HCT116 (cell line): ENCODE measurements around the gene ARID5B. TPM values are rescaled to one million over a fixed set of nuclear protein-coding genes. Genes with fewer than 3 reads are reported as not detected.

ENCODE experiments used
- ATAC-seq: fragments of 200-7000 bp; cut with Tn5 transposase; 2 replicates; pipeline ENCODE4 v1.9.1; 2020; ENCODE audit warnings: mild to moderate bottlenecking, moderate library complexity
- BruUV-seq: library from RNA; stranded (reverse); fragments of 400-500 nt; replicated peaks from 2 replicates; lab custom pipeline; 2021; lab: Mats Ljungman, UMichigan
- CTCF ChIA-PET: fragments of 300-600 bp; sonication (Branson Sonifier 250); formaldehyde crosslinking; loops from one replicate; lab custom pipeline; 2021; ENCODE audit warnings: antibody characterized with exemption; lab: Charles Lee
- POLR2A ChIA-PET: fragments of 300-600, 350-600 bp; sonication (Branson Sonifier 250); formaldehyde crosslinking; loops from one replicate; lab custom pipeline; 2021; ENCODE audit warnings: antibody characterized with exemption; lab: Charles Lee
- RAD21 ChIA-PET, 2 experiments: fragments of 300-600 bp; sonication (Branson Sonifier 250); formaldehyde crosslinking; loops; one replicate each; lab custom pipeline; 2023; ENCODE audit warnings: low total read pairs in 2 of 2; ENCODE audit not compliant: uncharacterized antibody in 2 of 2, unreplicated experiment in 2 of 2, low non-redundant PET in 1 of 2; lab: Charles Lee
- DNase-seq: peaks from one replicate; pipeline ENCODE4 v3.0.0-alpha.2; 2010; ENCODE audit warnings: low read depth, low spot score
- H2AFZ ChIP-seq: fragments of 200-600 bp; shearing (Covaris generic), sonication (generic); 2 replicates; pipeline ENCODE4 v1.6.1; 2017; ENCODE audit warnings: low read depth, mixed run types, mixed read lengths, antibody characterized with exemption, low read length; ENCODE audit not compliant: poor library complexity, severe bottlenecking
- H3K27ac ChIP-seq: 2 replicates; pipeline ENCODE4 v1.5.1; 2012; ENCODE audit warnings: low read depth, low read length
- H3K27me3 ChIP-seq: fragments of 200-600 bp; sonication (generic); 2 replicates; pipeline ENCODE4 v1.6.1; 2016; ENCODE audit warnings: mixed run types, low read length, mixed read lengths; ENCODE audit not compliant: insufficient read depth
- H3K36me3 ChIP-seq, 2 experiments: fragments of 200-500 bp in 1 of 2; fragments of 200-600 bp in 1 of 2; sonication (Bioruptor generic) in 1 of 2; sonication (generic) in 1 of 2; 2 replicates each; pipeline versions ENCODE4 v1.5.1 to v1.6.1; 2014 to 2016; ENCODE audit warnings: low read length in 2 of 2, inconsistent platforms in 1 of 2, mixed read lengths in 1 of 2, mixed run types in 1 of 2; ENCODE audit not compliant: insufficient read depth in 2 of 2, control insufficient read depth in 1 of 2
- H3K4me1 ChIP-seq, 2 experiments: fragments of 200-600 bp in 1 of 2; sonication (generic) in 1 of 2; 2 replicates each; pipeline versions ENCODE4 v1.5.1 to v1.6.1; 2012 to 2017; ENCODE audit warnings: low read length in 2 of 2, inconsistent platforms in 1 of 2, mild to moderate bottlenecking in 1 of 2, mixed read lengths in 1 of 2, mixed run types in 1 of 2, moderate library complexity in 1 of 2; ENCODE audit not compliant: insufficient read depth in 2 of 2, control insufficient read depth in 1 of 2
- H3K4me2 ChIP-seq: fragments of 200-600 bp; sonication (generic); 2 replicates; pipeline ENCODE4 v1.6.1; 2017; ENCODE audit warnings: mixed run types, low read length, mixed read lengths
- H3K4me3 ChIP-seq, 2 experiments: fragments of 200-600 bp in 1 of 2; sonication (generic) in 1 of 2; replicated peaks in 1 of 2; 2 replicates each; pipeline ENCODE4 v1.5.1; 2011 to 2016; ENCODE audit warnings: low read length in 2 of 2, control low read depth in 1 of 2, low read depth in 1 of 2, mild to moderate bottlenecking in 1 of 2, mixed read lengths in 1 of 2, mixed run types in 1 of 2
- H3K79me2 ChIP-seq: fragments of 200-600 bp; sonication (generic); 2 replicates; pipeline ENCODE4 v1.6.1; 2017; ENCODE audit warnings: mild to moderate bottlenecking, mixed run types, low read length, moderate library complexity, mixed read lengths; ENCODE audit not compliant: insufficient read depth
- H3K9ac ChIP-seq: fragments of 200-600 bp; sonication (generic); 2 replicates; pipeline ENCODE4 v1.6.1; 2016; ENCODE audit warnings: low read length, mixed read lengths
- H3K9me2 ChIP-seq: fragments of 200-600 bp; sonication (generic), shearing (Covaris generic); 2 replicates; pipeline ENCODE4 v1.6.1; 2017; ENCODE audit warnings: mixed run types, mild to moderate bottlenecking, moderate library complexity; ENCODE audit not compliant: insufficient read depth
- H3K9me3 ChIP-seq, 2 experiments: fragments of 200-500 bp in 1 of 2; fragments of 200-600 bp in 1 of 2; sonication (Bioruptor generic) in 1 of 2; sonication (generic) in 1 of 2; 2 replicates each; pipeline ENCODE4 v1.6.1; 2014 to 2017; ENCODE audit warnings: low read length in 2 of 2, mixed read lengths in 2 of 2, inconsistent platforms in 1 of 2, low read depth in 1 of 2, mild to moderate bottlenecking in 1 of 2, mixed run types in 1 of 2, moderate library complexity in 1 of 2; ENCODE audit not compliant: control insufficient read depth in 1 of 2, insufficient read depth in 1 of 2
- H4K20me1 ChIP-seq: fragments of 200-600 bp; sonication (generic), shearing (Covaris generic); 2 replicates; pipeline ENCODE4 v1.6.1; 2017; ENCODE audit warnings: mixed run types, mild to moderate bottlenecking, moderate library complexity; ENCODE audit not compliant: insufficient read depth
- EZH2phosphoT487 ChIP-seq: fragments of 200-600 bp; IDR thresholded peaks from 2 replicates; pipeline ENCODE4 v1.6.1; 2018; ENCODE audit warnings: antibody characterized with exemption, borderline replicate concordance
- JUND ChIP-seq: IDR thresholded peaks from 2 replicates; pipeline ENCODE4 v1.6.1; 2012
- RAD21 ChIP-seq: IDR thresholded peaks from 2 replicates; pipeline ENCODE4 v1.6.1; 2012; ENCODE audit warnings: low read depth, mild to moderate bottlenecking
- TCF7L2 ChIP-seq: IDR thresholded peaks from 2 replicates; pipeline ENCODE4 v1.7.0; 2011; ENCODE audit warnings: borderline replicate concordance, inconsistent platforms; ENCODE audit not compliant: insufficient read depth, insufficient read length; ENCODE audit errors: extremely low read depth
- ZFX ChIP-seq: fragments of 450-650 bp; IDR thresholded peaks from 2 replicates; pipeline ENCODE4 v1.6.1; 2017
- ZNF274 ChIP-seq: fragments of 200-500 bp; sonication (Bioruptor generic); IDR thresholded peaks from 2 replicates; pipeline ENCODE4 v1.6.1; 2014; ENCODE audit warnings: mild to moderate bottlenecking, low read depth, low read length, inconsistent platforms
- intact Hi-C: fragments of 100-400 bp; cut with micrococcal nuclease; formaldehyde crosslinking; loops from 2 replicates; pipeline ENCODE4 v1.10.0; 2022
- total RNA-seq: library from RNA; stranded (reverse); gene quantifications from one replicate; pipeline ENCODE4 v1.2.1, GENCODE V29; 2021; ENCODE audit not compliant: unreplicated experiment
- TF ChIP-seq, protein P1 (sequence below): IDR thresholded peaks from 2 replicates; pipeline ENCODE4 v1.6.1; 2012
- TF ChIP-seq, protein P2 (sequence below): IDR thresholded peaks from 2 replicates; pipeline ENCODE4 v1.6.1; 2011; ENCODE audit warnings: mild to moderate bottlenecking, low read length, moderate library complexity; ENCODE audit not compliant: insufficient replicate concordance; ENCODE audit errors: extremely low read depth
- TF ChIP-seq, protein P3 (sequence below): IDR thresholded peaks from 2 replicates; pipeline ENCODE4 v1.6.1; 2012

Gene ARID5B
- total RNA-seq, 1 experiment from 2014 or later: 4.7 TPM

DNA sequence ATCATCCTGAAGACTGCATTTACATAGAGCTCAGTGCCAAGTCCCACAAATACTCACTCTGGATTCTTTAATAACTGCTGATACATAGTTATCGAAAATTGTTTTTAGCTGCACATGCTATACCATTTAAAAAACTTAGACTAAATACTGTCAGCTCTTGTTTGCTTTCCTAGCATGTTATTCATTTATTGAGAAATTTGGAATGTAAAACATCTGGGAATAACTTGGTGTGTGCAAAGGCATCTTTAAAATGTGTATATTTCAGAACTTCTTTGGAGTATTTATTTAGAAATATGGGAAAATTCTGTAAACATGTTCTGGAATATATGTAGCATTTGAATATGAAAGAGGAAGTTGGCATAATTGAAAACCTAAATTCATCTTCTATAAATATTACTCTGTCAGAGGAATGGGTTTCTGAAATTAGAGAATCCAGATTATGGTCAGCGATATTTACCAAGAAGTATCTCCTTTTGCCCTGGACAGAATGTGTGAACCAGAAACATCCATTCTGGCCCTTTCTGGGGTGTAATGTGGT, 119.7 kb downstream of the ARID5B start:
- Histone ChIP-seq H3K27ac (no peak overlapping the region), H3K36me3 (no peaks in the 10 kb centered on the region), H3K4me3 (no peak overlapping the region), H3K4me2 (no peak overlapping the region), H3K9ac (no peak overlapping the region), H3K9me3 (no peaks in the 10 kb centered on the region), H4K20me1 (no peaks in the 10 kb centered on the region), H3K27me3 (no peaks in the 10 kb centered on the region), H3K4me1 (peaks cover 0 to 4% of the 10 kb centered on the region in 2 experiments; a peak in 1 of 4 replicates), H3K79me2 (no peaks in the 10 kb centered on the region), H3K9me2 (no peaks in the 10 kb centered on the region), H2AFZ (no peak overlapping the region)
- CTCF ChIA-PET: interaction anchor here (1.8 kb wide), 1 partner anchor 17 kb away, joined by 6 read pairs; no protein-coding TSS in a partner anchor
- no peak for DNase-seq
- no TSS peak for BruUV-seq
- RAD21 ChIA-PET: no interaction called here
- no peak for ATAC-seq
- POLR2A ChIA-PET: no interaction called here
- TF ChIP-seq, protein P1, sequence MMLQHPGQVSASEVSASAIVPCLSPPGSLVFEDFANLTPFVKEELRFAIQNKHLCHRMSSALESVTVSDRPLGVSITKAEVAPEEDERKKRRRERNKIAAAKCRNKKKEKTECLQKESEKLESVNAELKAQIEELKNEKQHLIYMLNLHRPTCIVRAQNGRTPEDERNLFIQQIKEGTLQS: no peak
- TF ChIP-seq, protein P2, sequence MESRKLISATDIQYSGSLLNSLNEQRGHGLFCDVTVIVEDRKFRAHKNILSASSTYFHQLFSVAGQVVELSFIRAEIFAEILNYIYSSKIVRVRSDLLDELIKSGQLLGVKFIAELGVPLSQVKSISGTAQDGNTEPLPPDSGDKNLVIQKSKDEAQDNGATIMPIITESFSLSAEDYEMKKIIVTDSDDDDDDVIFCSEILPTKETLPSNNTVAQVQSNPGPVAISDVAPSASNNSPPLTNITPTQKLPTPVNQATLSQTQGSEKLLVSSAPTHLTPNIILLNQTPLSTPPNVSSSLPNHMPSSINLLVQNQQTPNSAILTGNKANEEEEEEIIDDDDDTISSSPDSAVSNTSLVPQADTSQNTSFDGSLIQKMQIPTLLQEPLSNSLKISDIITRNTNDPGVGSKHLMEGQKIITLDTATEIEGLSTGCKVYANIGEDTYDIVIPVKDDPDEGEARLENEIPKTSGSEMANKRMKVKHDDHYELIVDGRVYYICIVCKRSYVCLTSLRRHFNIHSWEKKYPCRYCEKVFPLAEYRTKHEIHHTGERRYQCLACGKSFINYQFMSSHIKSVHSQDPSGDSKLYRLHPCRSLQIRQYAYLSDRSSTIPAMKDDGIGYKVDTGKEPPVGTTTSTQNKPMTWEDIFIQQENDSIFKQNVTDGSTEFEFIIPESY: no peak
- TF ChIP-seq JUND (no peak), TCF7L2 (no peak), EZH2phosphoT487 (no peak), ZFX (no peak), ZNF274 (no peak), RAD21 (no peak)
- TF ChIP-seq, protein P3, sequence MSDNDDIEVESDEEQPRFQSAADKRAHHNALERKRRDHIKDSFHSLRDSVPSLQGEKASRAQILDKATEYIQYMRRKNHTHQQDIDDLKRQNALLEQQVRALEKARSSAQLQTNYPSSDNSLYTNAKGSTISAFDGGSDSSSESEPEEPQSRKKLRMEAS: no peak
- intact Hi-C loops: no loop called here
